Neural cell (in vitro differentiated cells): Measurements from ENCODE around the gene TMEM135. TPM values are rescaled to one million over a fixed set of nuclear protein-coding genes. Genes with fewer than 3 reads are reported as not detected.

Source experiments
- H2AFZ ChIP-seq: fragments of 200-600, 300-800 bp; sonication (generic), shearing (Covaris generic); 2 replicates; pipeline ENCODE4 v1.6.0; 2014; ENCODE audit warnings: low read depth, mild to moderate bottlenecking, antibody characterized with exemption, low read length, moderate library complexity
- H3F3A ChIP-seq: fragments of 200-600 bp; shearing (Covaris generic); 2 replicates; pipeline ENCODE4 v1.6.1; 2016; ENCODE audit warnings: mild to moderate bottlenecking, moderate library complexity, mixed read lengths, antibody characterized with exemption, low read length; ENCODE audit not compliant: insufficient read depth, poor library complexity, severe bottlenecking
- H3K27ac ChIP-seq: fragments of 200-600, 300-800 bp; sonication (generic), shearing (Covaris generic); 2 replicates; pipeline ENCODE4 v1.5.1; 2014; ENCODE audit warnings: mild to moderate bottlenecking, low read length, moderate library complexity
- H3K27me3 ChIP-seq: fragments of 300-800, 200-600 bp; sonication (generic), shearing (Covaris generic); 2 replicates; pipeline ENCODE4 v1.6.0; 2014; ENCODE audit warnings: mild to moderate bottlenecking, low read depth, low read length, moderate library complexity; ENCODE audit not compliant: insufficient read depth
- H3K36me3 ChIP-seq: fragments of 300-800, 200-600 bp; sonication (generic), shearing (Covaris generic); 2 replicates; pipeline ENCODE4 v1.5.1; 2014; ENCODE audit warnings: mild to moderate bottlenecking, antibody characterized with exemption, low read length, moderate library complexity; ENCODE audit not compliant: insufficient read depth
- H3K4me2 ChIP-seq: fragments of 300-800, 200-600 bp; sonication (generic), shearing (Covaris generic); 2 replicates; pipeline ENCODE4 v1.6.0; 2014; ENCODE audit warnings: mild to moderate bottlenecking, low read length
- H3K4me3 ChIP-seq: fragments of 300-800, 200-600 bp; sonication (generic), shearing (Covaris generic); 2 replicates; pipeline ENCODE4 v1.5.1; 2014; ENCODE audit warnings: mild to moderate bottlenecking, low read length, moderate library complexity
- H3K79me2 ChIP-seq: fragments of 200-600 bp; shearing (Covaris generic); replicated peaks from 2 replicates; pipeline ENCODE4 v1.6.0; 2014; ENCODE audit warnings: mild to moderate bottlenecking, low read length, moderate library complexity; ENCODE audit not compliant: insufficient read depth
- H3K9ac ChIP-seq: fragments of 300-800, 200-600 bp; sonication (generic), shearing (Covaris generic); 2 replicates; pipeline ENCODE4 v1.6.1; 2016; ENCODE audit warnings: mild to moderate bottlenecking, low read length, mixed read lengths
- H3K9me2 ChIP-seq: fragments of 200-600 bp; shearing (Covaris generic); 2 replicates; pipeline ENCODE4 v1.6.1; 2016; ENCODE audit warnings: mild to moderate bottlenecking, low read length, mixed read lengths; ENCODE audit not compliant: insufficient read depth
- H3K9me3 ChIP-seq: fragments of 200-600, 300-800 bp; sonication (generic), shearing (Covaris generic); 2 replicates; pipeline ENCODE4 v1.6.1; 2016; ENCODE audit warnings: mild to moderate bottlenecking, mixed run types, low read length, moderate library complexity, mixed read lengths
- H4K20me1 ChIP-seq: fragments of 200-600 bp; shearing (Covaris generic); 2 replicates; pipeline ENCODE4 v1.6.1; 2016; ENCODE audit warnings: mild to moderate bottlenecking, mixed run types; ENCODE audit not compliant: insufficient read depth
- EP300 ChIP-seq: fragments of 450-650 bp; conservative IDR thresholded peaks from 2 replicates; pipeline ENCODE4 v1.6.1; 2014; ENCODE audit warnings: antibody characterized with exemption, mild to moderate bottlenecking, moderate library complexity; ENCODE audit not compliant: poor library complexity, severe bottlenecking
- EZH2 ChIP-seq: fragments of 200-600, 300-800 bp; shearing (Covaris generic), sonication (generic); IDR thresholded peaks from 2 replicates; pipeline ENCODE4 v1.6.1; 2014; ENCODE audit warnings: antibody characterized with exemption, low read length, borderline replicate concordance, mild to moderate bottlenecking; ENCODE audit not compliant: insufficient read depth, poor library complexity, severe bottlenecking
- MXI1 ChIP-seq: fragments of 450-650 bp; conservative IDR thresholded peaks from 2 replicates; pipeline ENCODE4 v1.6.1; 2014; ENCODE audit warnings: antibody characterized with exemption, mild to moderate bottlenecking; ENCODE audit not compliant: poor library complexity, severe bottlenecking
- POLR2AphosphoS5 ChIP-seq: IDR thresholded peaks from 2 replicates; pipeline ENCODE4 v1.6.1; 2012
- RAD21 ChIP-seq: fragments of 450-650 bp; conservative IDR thresholded peaks from 2 replicates; pipeline ENCODE4 v1.6.1; 2014; ENCODE audit warnings: antibody characterized with exemption, mild to moderate bottlenecking, moderate library complexity
- SMC3 ChIP-seq: fragments of 450-650 bp; conservative IDR thresholded peaks from 2 replicates; pipeline ENCODE4 v1.6.1; 2014; ENCODE audit warnings: antibody characterized with exemption, mild to moderate bottlenecking, moderate library complexity; ENCODE audit not compliant: poor library complexity
- TAF1 ChIP-seq: IDR thresholded peaks from 2 replicates; pipeline ENCODE4 v1.6.1; 2012; ENCODE audit warnings: low read depth
- polyA plus RNA-seq: library from polyadenylated mRNA; depleted of rRNA; stranded (reverse); fragments of >200 nt; gene quantifications from 2 replicates; pipeline ENCODE4 v1.2.3, GENCODE V29; 2014
- TF ChIP-seq, protein P1 (sequence below): IDR thresholded peaks from 2 replicates; pipeline ENCODE4 v1.6.1; 2012; ENCODE audit warnings: borderline replicate concordance
- TF ChIP-seq, protein P2 (sequence below): fragments of 450-650 bp; IDR thresholded peaks from 2 replicates; pipeline ENCODE4 v1.5.1; 2014; ENCODE audit warnings: antibody characterized with exemption, mild to moderate bottlenecking, moderate library complexity; ENCODE audit not compliant: poor library complexity, severe bottlenecking

Gene TMEM135
- polyA plus RNA-seq, 1 donor from 2014 or later = 15.6 TPM

DNA sequence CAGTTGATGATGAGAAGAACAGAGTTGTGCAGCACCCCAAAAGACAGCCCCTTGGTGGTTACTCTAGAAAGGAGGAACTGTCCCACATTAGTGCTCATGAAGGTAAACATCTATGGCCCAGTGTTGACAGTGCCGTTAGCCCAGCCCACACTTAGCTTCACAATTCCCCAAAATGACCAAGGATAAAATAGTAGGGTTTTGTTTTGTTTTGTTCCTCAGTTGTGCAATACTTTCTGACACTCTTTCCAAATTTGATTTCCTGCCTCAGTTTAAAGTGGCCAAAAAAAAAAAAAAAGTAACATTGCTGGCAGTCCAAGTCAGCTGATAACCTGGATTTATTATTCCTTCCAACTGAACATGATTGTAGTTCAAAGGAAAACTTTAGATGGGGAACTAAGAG, 269.4 kb downstream of the TMEM135 start:
- Histone ChIP-seq H3K27ac (no peak overlapping the region), H3K9me3 (no peaks in the 10 kb centered on the region), H2AFZ (no peak overlapping the region), H3K4me2 (no peak overlapping the region), H4K20me1 (no peaks in the 10 kb centered on the region), H3K9me2 (no peaks in the 10 kb centered on the region), H3F3A (no peaks in the 10 kb centered on the region), H3K36me3 (no peaks in the 10 kb centered on the region), H3K9ac (no peak overlapping the region), H3K79me2 (no peaks in the 10 kb centered on the region), H3K4me3 (no peak overlapping the region), H3K27me3 (no peaks in the 10 kb centered on the region)
- no peak for TF ChIP-seq EP300
- TF ChIP-seq TAF1 = no peak
- TF ChIP-seq, protein P1, sequence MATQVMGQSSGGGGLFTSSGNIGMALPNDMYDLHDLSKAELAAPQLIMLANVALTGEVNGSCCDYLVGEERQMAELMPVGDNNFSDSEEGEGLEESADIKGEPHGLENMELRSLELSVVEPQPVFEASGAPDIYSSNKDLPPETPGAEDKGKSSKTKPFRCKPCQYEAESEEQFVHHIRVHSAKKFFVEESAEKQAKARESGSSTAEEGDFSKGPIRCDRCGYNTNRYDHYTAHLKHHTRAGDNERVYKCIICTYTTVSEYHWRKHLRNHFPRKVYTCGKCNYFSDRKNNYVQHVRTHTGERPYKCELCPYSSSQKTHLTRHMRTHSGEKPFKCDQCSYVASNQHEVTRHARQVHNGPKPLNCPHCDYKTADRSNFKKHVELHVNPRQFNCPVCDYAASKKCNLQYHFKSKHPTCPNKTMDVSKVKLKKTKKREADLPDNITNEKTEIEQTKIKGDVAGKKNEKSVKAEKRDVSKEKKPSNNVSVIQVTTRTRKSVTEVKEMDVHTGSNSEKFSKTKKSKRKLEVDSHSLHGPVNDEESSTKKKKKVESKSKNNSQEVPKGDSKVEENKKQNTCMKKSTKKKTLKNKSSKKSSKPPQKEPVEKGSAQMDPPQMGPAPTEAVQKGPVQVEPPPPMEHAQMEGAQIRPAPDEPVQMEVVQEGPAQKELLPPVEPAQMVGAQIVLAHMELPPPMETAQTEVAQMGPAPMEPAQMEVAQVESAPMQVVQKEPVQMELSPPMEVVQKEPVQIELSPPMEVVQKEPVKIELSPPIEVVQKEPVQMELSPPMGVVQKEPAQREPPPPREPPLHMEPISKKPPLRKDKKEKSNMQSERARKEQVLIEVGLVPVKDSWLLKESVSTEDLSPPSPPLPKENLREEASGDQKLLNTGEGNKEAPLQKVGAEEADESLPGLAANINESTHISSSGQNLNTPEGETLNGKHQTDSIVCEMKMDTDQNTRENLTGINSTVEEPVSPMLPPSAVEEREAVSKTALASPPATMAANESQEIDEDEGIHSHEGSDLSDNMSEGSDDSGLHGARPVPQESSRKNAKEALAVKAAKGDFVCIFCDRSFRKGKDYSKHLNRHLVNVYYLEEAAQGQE = no peak
- no peak for TF ChIP-seq MXI1
- TF ChIP-seq EZH2 = no peak
- no peak for TF ChIP-seq POLR2AphosphoS5
- TF ChIP-seq SMC3 = no peak
- no peak for TF ChIP-seq RAD21

DNA sequence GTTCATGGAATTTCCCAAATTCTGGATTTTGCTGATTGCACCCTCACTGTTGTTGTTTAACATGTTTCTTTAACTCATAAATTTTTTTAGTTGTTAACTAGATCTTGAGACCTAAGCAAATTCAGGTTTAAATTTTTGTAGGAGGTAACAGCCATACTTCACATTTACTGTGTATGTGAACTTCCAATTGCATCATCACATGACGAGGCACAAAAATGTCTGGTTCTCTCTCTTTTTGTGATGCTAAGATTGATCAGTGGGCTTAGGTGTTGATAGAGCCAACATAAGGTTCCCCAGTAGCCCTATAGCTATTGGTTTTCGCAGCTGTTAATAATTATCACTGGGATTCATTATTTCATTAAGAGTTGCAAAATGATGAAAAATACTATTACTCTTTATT, 277.5 kb downstream of the TMEM135 start:
- Histone ChIP-seq H3K9me2 (no peaks in the 10 kb centered on the region), H3K36me3 (no peaks in the 10 kb centered on the region), H3K9me3 (no peaks in the 10 kb centered on the region), H3K79me2 (no peaks in the 10 kb centered on the region), H3F3A (no peaks in the 10 kb centered on the region), H4K20me1 (no peaks in the 10 kb centered on the region), H3K9ac (no peak overlapping the region), H2AFZ (no peak overlapping the region), H3K4me2 (no peak overlapping the region), H3K4me3 (no peak overlapping the region), H3K27ac (no peak overlapping the region), H3K27me3 (no peaks in the 10 kb centered on the region)
- TF ChIP-seq TAF1 (no peak), SMC3 (no peak), EP300 (no peak)
- TF ChIP-seq, protein P1 = no peak
- TF ChIP-seq, protein P2, sequence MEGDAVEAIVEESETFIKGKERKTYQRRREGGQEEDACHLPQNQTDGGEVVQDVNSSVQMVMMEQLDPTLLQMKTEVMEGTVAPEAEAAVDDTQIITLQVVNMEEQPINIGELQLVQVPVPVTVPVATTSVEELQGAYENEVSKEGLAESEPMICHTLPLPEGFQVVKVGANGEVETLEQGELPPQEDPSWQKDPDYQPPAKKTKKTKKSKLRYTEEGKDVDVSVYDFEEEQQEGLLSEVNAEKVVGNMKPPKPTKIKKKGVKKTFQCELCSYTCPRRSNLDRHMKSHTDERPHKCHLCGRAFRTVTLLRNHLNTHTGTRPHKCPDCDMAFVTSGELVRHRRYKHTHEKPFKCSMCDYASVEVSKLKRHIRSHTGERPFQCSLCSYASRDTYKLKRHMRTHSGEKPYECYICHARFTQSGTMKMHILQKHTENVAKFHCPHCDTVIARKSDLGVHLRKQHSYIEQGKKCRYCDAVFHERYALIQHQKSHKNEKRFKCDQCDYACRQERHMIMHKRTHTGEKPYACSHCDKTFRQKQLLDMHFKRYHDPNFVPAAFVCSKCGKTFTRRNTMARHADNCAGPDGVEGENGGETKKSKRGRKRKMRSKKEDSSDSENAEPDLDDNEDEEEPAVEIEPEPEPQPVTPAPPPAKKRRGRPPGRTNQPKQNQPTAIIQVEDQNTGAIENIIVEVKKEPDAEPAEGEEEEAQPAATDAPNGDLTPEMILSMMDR = no peak
